Activated naive CD4-positive, alpha-beta T cell treated with anti-CD3 and anti-CD28 coated beads, Interleukin-2, amount 10 ng/mL, durations not matched to agents 7 days and 5 days (primary cell): ENCODE data around the gene FBXO5.
"Not testable (repeated sequence)": the region's sequence is repeated elsewhere in the genome, so short reads cannot be mapped to it uniquely, and the experiment has no call there.

Experiments
- CTCF ChIA-PET: fragments of 350-600 bp; sonication (Branson Sonifier 250); formaldehyde crosslinking; loops from one replicate; lab custom pipeline; 2021; ENCODE audit warnings: antibody characterized with exemption; lab: Charles Lee
- DNase-seq: peaks from one replicate; pipeline ENCODE4 v3.0.0-alpha.2; 2020
- H3K27ac Mint-ChIP-seq: one replicate; pipeline ENCODE4 v1.8.0; 2021; ENCODE audit warnings: mild to moderate bottlenecking, moderate library complexity, mixed read lengths
- H3K27me3 Mint-ChIP-seq: one replicate; pipeline ENCODE4 v1.8.0; 2021; ENCODE audit warnings: mild to moderate bottlenecking, mixed read lengths
- H3K36me3 Mint-ChIP-seq: one replicate; pipeline ENCODE4 v1.8.0; 2021; ENCODE audit warnings: mixed read lengths
- H3K4me1 Mint-ChIP-seq: one replicate; pipeline ENCODE4 v1.8.0; 2021; ENCODE audit warnings: mixed read lengths
- H3K4me3 Mint-ChIP-seq: one replicate; pipeline ENCODE4 v1.8.0; 2021; ENCODE audit warnings: mild to moderate bottlenecking, moderate library complexity, mixed read lengths
- H3K9me3 Mint-ChIP-seq: one replicate; pipeline ENCODE4 v1.8.0; 2021; ENCODE audit warnings: mixed read lengths

The FBXO5 gene

GRCh38 chr6:152981989-152982903 is 595 bp downstream of the FBXO5 start:
- peak overlapping the region; percentile 89 for H3K4me3 Mint-ChIP-seq
- CTCF ChIA-PET = interaction anchor here (0.7 to 1.2 kb wide), 2 partner anchors 14 to 18 kb away, joined by 3 read pairs; no protein-coding TSS in a partner anchor
- no peaks in the 10 kb centered on the region for H3K27me3 Mint-ChIP-seq
- peak; percentile 52 for DNase-seq
- H3K4me1 Mint-ChIP-seq = peaks cover 58% of the 10 kb centered on the region
- H3K9me3 Mint-ChIP-seq = no peaks in the 10 kb centered on the region
- H3K27ac Mint-ChIP-seq = peak overlapping the region; percentile 96
- H3K36me3 Mint-ChIP-seq = peaks cover 58% of the 10 kb centered on the region

GRCh38 chr6:152981219-152981618 is 1.6 kb downstream of the FBXO5 start:
- Mint-ChIP-seq H3K36me3 (peaks cover 60% of the 10 kb centered on the region), H3K27ac (no peak overlapping the region), H3K9me3 (no peaks in the 10 kb centered on the region), H3K27me3 (no peaks in the 10 kb centered on the region), H3K4me1 (peaks cover 60% of the 10 kb centered on the region), H3K4me3 (peak overlapping the region; percentile 89)
- CTCF ChIA-PET = no interaction called here
- no peak for DNase-seq

- Mint-ChIP-seq H3K36me3 (peaks cover 60% of the 10 kb centered on the region), H3K27ac (peak overlapping the region; percentile 1), H3K9me3 (no peaks in the 10 kb centered on the region), H3K4me1 (peaks cover 61% of the 10 kb centered on the region), H3K4me3 (peak overlapping the region; percentile 89), H3K27me3 (no peaks in the 10 kb centered on the region)
- no peak for DNase-seq
- CTCF ChIA-PET = no interaction called here
These were observed 2.2 kb downstream of the FBXO5 start for GRCh38 chr6:152980656-152981055.

GRCh38 chr6:152979116-152979515 is 3.7 kb downstream of the FBXO5 start:
- Mint-ChIP-seq H3K36me3 (peaks cover 67% of the 10 kb centered on the region), H3K27me3 (no peaks in the 10 kb centered on the region), H3K9me3 (no peaks in the 10 kb centered on the region), H3K4me1 (peaks cover 65% of the 10 kb centered on the region), H3K4me3 (peak overlapping the region; percentile 42), H3K27ac (no peak overlapping the region)
- DNase-seq = no peak
- CTCF ChIA-PET = no interaction called here

- no peak overlapping the region for H3K4me3 Mint-ChIP-seq
- peaks cover 73% of the 10 kb centered on the region for H3K36me3 Mint-ChIP-seq
- DNase-seq = no peak
- H3K27ac Mint-ChIP-seq = peak overlapping the region; percentile 59
- H3K4me1 Mint-ChIP-seq = peaks cover 76% of the 10 kb centered on the region
- CTCF ChIA-PET = interaction anchor here (1.0 to 1.2 kb wide), 2 partner anchors 22 to 24 kb away, joined by 3 read pairs; no protein-coding TSS in a partner anchor
- H3K9me3 Mint-ChIP-seq = no peaks in the 10 kb centered on the region
- no peaks in the 10 kb centered on the region for H3K27me3 Mint-ChIP-seq
These were observed 4.8 kb downstream of the FBXO5 start for GRCh38 chr6:152978058-152978457.

GRCh38 chr6:152977556-152977955 is 5.3 kb downstream of the FBXO5 start:
- H3K27me3 Mint-ChIP-seq = no peaks in the 10 kb centered on the region
- CTCF ChIA-PET = interaction anchor here (0.7 to 1.2 kb wide), 3 partner anchors 19 to 23 kb away, joined by 3 read pairs; no protein-coding TSS in a partner anchor
- no peak overlapping the region for H3K4me3 Mint-ChIP-seq
- peaks cover 78% of the 10 kb centered on the region for H3K36me3 Mint-ChIP-seq
- H3K27ac Mint-ChIP-seq = peak overlapping the region; percentile 81
- H3K4me1 Mint-ChIP-seq = peaks cover 79% of the 10 kb centered on the region
- H3K9me3 Mint-ChIP-seq = no peaks in the 10 kb centered on the region
- DNase-seq = no peak

GRCh38 chr6:152976749-152977148 is 6.1 kb downstream of the FBXO5 start:
- no peak for DNase-seq
- H3K4me1 Mint-ChIP-seq = peaks cover 79% of the 10 kb centered on the region
- H3K27ac Mint-ChIP-seq = peak overlapping the region; percentile 81
- peaks cover 80% of the 10 kb centered on the region for H3K36me3 Mint-ChIP-seq
- H3K9me3 Mint-ChIP-seq = no peaks in the 10 kb centered on the region
- no peaks in the 10 kb centered on the region for H3K27me3 Mint-ChIP-seq
- H3K4me3 Mint-ChIP-seq = peak overlapping the region; percentile 40
- CTCF ChIA-PET = interaction anchor here (1.2 kb wide), 1 partner anchor 24 kb away, joined by 3 read pairs; no protein-coding TSS in a partner anchor

- no peak for DNase-seq
- Mint-ChIP-seq H3K9me3 (no peaks in the 10 kb centered on the region), H3K27ac (peak overlapping the region; percentile 85), H3K27me3 (no peaks in the 10 kb centered on the region), H3K36me3 (peaks cover 78% of the 10 kb centered on the region), H3K4me1 (peaks cover 70% of the 10 kb centered on the region), H3K4me3 (peak overlapping the region; percentile 46)
- CTCF ChIA-PET = no interaction called here
These were observed 7.5 kb downstream of the FBXO5 start for GRCh38 chr6:152975204-152975915.

- Mint-ChIP-seq H3K9me3 (peaks cover 8% of the 10 kb centered on the region), H3K27ac (peak overlapping the region; percentile 52), H3K27me3 (no peaks in the 10 kb centered on the region), H3K4me1 (peaks cover 58% of the 10 kb centered on the region), H3K36me3 (peaks cover 84% of the 10 kb centered on the region), H3K4me3 (peak overlapping the region; percentile 46)
- CTCF ChIA-PET = no interaction called here
- no peak for DNase-seq
These were observed 8.9 kb downstream of the FBXO5 start for GRCh38 chr6:152973916-152974315.

- peaks cover 30% of the 10 kb centered on the region for H3K9me3 Mint-ChIP-seq
- no peak overlapping the region for H3K27ac Mint-ChIP-seq
- H3K4me3 Mint-ChIP-seq = no peak overlapping the region
- peaks cover 21% of the 10 kb centered on the region for H3K4me1 Mint-ChIP-seq
- no peaks in the 10 kb centered on the region for H3K27me3 Mint-ChIP-seq
- H3K36me3 Mint-ChIP-seq = peaks cover 56% of the 10 kb centered on the region
- CTCF ChIA-PET = no interaction called here
- no peak for DNase-seq
These were observed 13.0 kb downstream of the FBXO5 start for GRCh38 chr6:152969688-152970418.

- CTCF ChIA-PET, DNase-seq: not testable (repeated sequence)
These were observed 16.5 kb downstream of the FBXO5 start for GRCh38 chr6:152966168-152966894.

GRCh38 chr6:152959333-152959732 is 23.5 kb downstream of the FBXO5 start:
- H3K4me3 Mint-ChIP-seq = no peak overlapping the region
- H3K9me3 Mint-ChIP-seq = no peaks in the 10 kb centered on the region
- no peak overlapping the region for H3K27ac Mint-ChIP-seq
- DNase-seq = no peak
- H3K4me1 Mint-ChIP-seq = no peaks in the 10 kb centered on the region
- H3K27me3 Mint-ChIP-seq = peaks cover 21% of the 10 kb centered on the region
- H3K36me3 Mint-ChIP-seq = no peaks in the 10 kb centered on the region
- CTCF ChIA-PET = no interaction called here

More at GRCh38 chr6:152966168-152966894, 16.5 kb downstream of the FBXO5 start:
- H3K27me3 Mint-ChIP-seq, H3K4me3 Mint-ChIP-seq, H3K27ac Mint-ChIP-seq, H3K4me1 Mint-ChIP-seq: not testable (repeated sequence)
- Mint-ChIP-seq H3K9me3 (peaks cover 30% of the 10 kb centered on the region), H3K36me3 (peaks cover 26% of the 10 kb centered on the region)

GRCh38 chr6:152957796-152958195 is 25.0 kb downstream of the FBXO5 start:
- Mint-ChIP-seq H3K4me1 (no peaks in the 10 kb centered on the region), H3K9me3 (no peaks in the 10 kb centered on the region), H3K27me3 (peaks cover 20% of the 10 kb centered on the region), H3K4me3 (no peak overlapping the region), H3K36me3 (no peaks in the 10 kb centered on the region), H3K27ac (no peak overlapping the region)
- CTCF ChIA-PET = interaction anchor here (2.5 kb wide), 1 partner anchor 10 kb away, joined by 11 read pairs; no protein-coding TSS in a partner anchor
- no peak for DNase-seq
